Neural cell (in vitro differentiated cells): ENCODE measurements around the gene GPR158. TPM values are rescaled to one million over a fixed set of nuclear protein-coding genes. Genes with fewer than 3 reads are reported as not detected.

ENCODE experiments used
- H2AFZ ChIP-seq: fragments of 200-600, 300-800 bp; sonication (generic), shearing (Covaris generic); 2 replicates; pipeline ENCODE4 v1.6.0; 2014; ENCODE audit warnings: low read depth, mild to moderate bottlenecking, antibody characterized with exemption, low read length, moderate library complexity
- H3F3A ChIP-seq: fragments of 200-600 bp; shearing (Covaris generic); 2 replicates; pipeline ENCODE4 v1.6.1; 2016; ENCODE audit warnings: mild to moderate bottlenecking, moderate library complexity, mixed read lengths, antibody characterized with exemption, low read length; ENCODE audit not compliant: insufficient read depth, poor library complexity, severe bottlenecking
- H3K27ac ChIP-seq: fragments of 200-600, 300-800 bp; sonication (generic), shearing (Covaris generic); 2 replicates; pipeline ENCODE4 v1.5.1; 2014; ENCODE audit warnings: mild to moderate bottlenecking, low read length, moderate library complexity
- H3K27me3 ChIP-seq: fragments of 300-800, 200-600 bp; sonication (generic), shearing (Covaris generic); 2 replicates; pipeline ENCODE4 v1.6.0; 2014; ENCODE audit warnings: mild to moderate bottlenecking, low read depth, low read length, moderate library complexity; ENCODE audit not compliant: insufficient read depth
- H3K36me3 ChIP-seq: fragments of 300-800, 200-600 bp; sonication (generic), shearing (Covaris generic); 2 replicates; pipeline ENCODE4 v1.5.1; 2014; ENCODE audit warnings: mild to moderate bottlenecking, antibody characterized with exemption, low read length, moderate library complexity; ENCODE audit not compliant: insufficient read depth
- H3K4me2 ChIP-seq: fragments of 300-800, 200-600 bp; sonication (generic), shearing (Covaris generic); 2 replicates; pipeline ENCODE4 v1.6.0; 2014; ENCODE audit warnings: mild to moderate bottlenecking, low read length
- H3K4me3 ChIP-seq: fragments of 300-800, 200-600 bp; sonication (generic), shearing (Covaris generic); 2 replicates; pipeline ENCODE4 v1.5.1; 2014; ENCODE audit warnings: mild to moderate bottlenecking, low read length, moderate library complexity
- H3K79me2 ChIP-seq: fragments of 200-600 bp; shearing (Covaris generic); replicated peaks from 2 replicates; pipeline ENCODE4 v1.6.0; 2014; ENCODE audit warnings: mild to moderate bottlenecking, low read length, moderate library complexity; ENCODE audit not compliant: insufficient read depth
- H3K9ac ChIP-seq: fragments of 300-800, 200-600 bp; sonication (generic), shearing (Covaris generic); 2 replicates; pipeline ENCODE4 v1.6.1; 2016; ENCODE audit warnings: mild to moderate bottlenecking, low read length, mixed read lengths
- H3K9me2 ChIP-seq: fragments of 200-600 bp; shearing (Covaris generic); 2 replicates; pipeline ENCODE4 v1.6.1; 2016; ENCODE audit warnings: mild to moderate bottlenecking, low read length, mixed read lengths; ENCODE audit not compliant: insufficient read depth
- H3K9me3 ChIP-seq: fragments of 200-600, 300-800 bp; sonication (generic), shearing (Covaris generic); 2 replicates; pipeline ENCODE4 v1.6.1; 2016; ENCODE audit warnings: mild to moderate bottlenecking, mixed run types, low read length, moderate library complexity, mixed read lengths
- H4K20me1 ChIP-seq: fragments of 200-600 bp; shearing (Covaris generic); 2 replicates; pipeline ENCODE4 v1.6.1; 2016; ENCODE audit warnings: mild to moderate bottlenecking, mixed run types; ENCODE audit not compliant: insufficient read depth
- CTCF ChIP-seq: fragments of 450-650 bp; IDR thresholded peaks from 2 replicates; pipeline ENCODE4 v1.5.1; 2014; ENCODE audit warnings: antibody characterized with exemption, mild to moderate bottlenecking, moderate library complexity; ENCODE audit not compliant: poor library complexity, severe bottlenecking
- EP300 ChIP-seq: fragments of 450-650 bp; conservative IDR thresholded peaks from 2 replicates; pipeline ENCODE4 v1.6.1; 2014; ENCODE audit warnings: antibody characterized with exemption, mild to moderate bottlenecking, moderate library complexity; ENCODE audit not compliant: poor library complexity, severe bottlenecking
- EZH2 ChIP-seq: fragments of 200-600, 300-800 bp; shearing (Covaris generic), sonication (generic); IDR thresholded peaks from 2 replicates; pipeline ENCODE4 v1.6.1; 2014; ENCODE audit warnings: antibody characterized with exemption, low read length, borderline replicate concordance, mild to moderate bottlenecking; ENCODE audit not compliant: insufficient read depth, poor library complexity, severe bottlenecking
- MXI1 ChIP-seq: fragments of 450-650 bp; conservative IDR thresholded peaks from 2 replicates; pipeline ENCODE4 v1.6.1; 2014; ENCODE audit warnings: antibody characterized with exemption, mild to moderate bottlenecking; ENCODE audit not compliant: poor library complexity, severe bottlenecking
- POLR2AphosphoS5 ChIP-seq: IDR thresholded peaks from 2 replicates; pipeline ENCODE4 v1.6.1; 2012
- RAD21 ChIP-seq: fragments of 450-650 bp; conservative IDR thresholded peaks from 2 replicates; pipeline ENCODE4 v1.6.1; 2014; ENCODE audit warnings: antibody characterized with exemption, mild to moderate bottlenecking, moderate library complexity
- SMC3 ChIP-seq: fragments of 450-650 bp; conservative IDR thresholded peaks from 2 replicates; pipeline ENCODE4 v1.6.1; 2014; ENCODE audit warnings: antibody characterized with exemption, mild to moderate bottlenecking, moderate library complexity; ENCODE audit not compliant: poor library complexity
- TAF1 ChIP-seq: IDR thresholded peaks from 2 replicates; pipeline ENCODE4 v1.6.1; 2012; ENCODE audit warnings: low read depth
- polyA plus RNA-seq: library from polyadenylated mRNA; depleted of rRNA; stranded (reverse); fragments of >200 nt; gene quantifications from 2 replicates; pipeline ENCODE4 v1.2.3, GENCODE V29; 2014

The GPR158 gene
- polyA plus RNA-seq, 1 donor from 2014 or later = 2.1 TPM

- Histone ChIP-seq H3F3A (no peaks in the 10 kb centered on the region), H3K79me2 (no peaks in the 10 kb centered on the region), H3K36me3 (no peaks in the 10 kb centered on the region), H3K9me3 (no peaks in the 10 kb centered on the region), H3K4me3 (no peak overlapping the region), H4K20me1 (no peaks in the 10 kb centered on the region), H2AFZ (no peak overlapping the region), H3K9me2 (no peaks in the 10 kb centered on the region), H3K9ac (no peak overlapping the region), H3K27me3 (peaks cover 22% of the 10 kb centered on the region), H3K27ac (no peak overlapping the region), H3K4me2 (no peak overlapping the region)
- no peak for TF ChIP-seq EZH2
Measured at GRCh38 chr10:25169740-25170139, 5.1 kb upstream of the GPR158 start.

- Histone ChIP-seq H3K4me2 (no peak overlapping the region), H4K20me1 (no peaks in the 10 kb centered on the region), H2AFZ (no peak overlapping the region), H3K4me3 (no peak overlapping the region), H3K9ac (no peak overlapping the region), H3K27ac (no peak overlapping the region), H3F3A (no peaks in the 10 kb centered on the region), H3K27me3 (peaks cover 31% of the 10 kb centered on the region), H3K9me2 (no peaks in the 10 kb centered on the region), H3K79me2 (no peaks in the 10 kb centered on the region), H3K9me3 (no peaks in the 10 kb centered on the region), H3K36me3 (no peaks in the 10 kb centered on the region)
- TF ChIP-seq SMC3 (no peak), RAD21 (no peak)
Measured at GRCh38 chr10:25170627-25171026, 4.2 kb upstream of the GPR158 start.

GRCh38 chr10:25175527-25176420 is 973 bp downstream of the GPR158 start:
- Histone ChIP-seq H3K9me3 (no peaks in the 10 kb centered on the region), H3K9me2 (no peaks in the 10 kb centered on the region), H2AFZ (no peak overlapping the region), H3K9ac (peak overlapping the region; percentile 74), H4K20me1 (no peaks in the 10 kb centered on the region), H3K27ac (no peak overlapping the region), H3K27me3 (peaks cover 62% of the 10 kb centered on the region), H3K4me3 (peak overlapping the region; percentile 78), H3K4me2 (peak overlapping the region; percentile 72), H3K36me3 (no peaks in the 10 kb centered on the region), H3F3A (no peaks in the 10 kb centered on the region), H3K79me2 (no peaks in the 10 kb centered on the region)
- TF ChIP-seq CTCF (peak; percentile 15), POLR2AphosphoS5 (no peak), RAD21 (no peak), SMC3 (no peak)

- H3K9ac ChIP-seq = peak overlapping the region; percentile 74
- peak overlapping the region; percentile 72 for H3K4me2 ChIP-seq
- no peaks in the 10 kb centered on the region for H3K9me3 ChIP-seq
- no peaks in the 10 kb centered on the region for H3K9me2 ChIP-seq
- no peaks in the 10 kb centered on the region for H4K20me1 ChIP-seq
- H3K27ac ChIP-seq = no peak overlapping the region
- H3K4me3 ChIP-seq = peak overlapping the region; percentile 78
- no peak overlapping the region for H2AFZ ChIP-seq
- H3K79me2 ChIP-seq = no peaks in the 10 kb centered on the region
- no peaks in the 10 kb centered on the region for H3K36me3 ChIP-seq
- H3K27me3 ChIP-seq = peaks cover 61% of the 10 kb centered on the region
- H3F3A ChIP-seq = no peaks in the 10 kb centered on the region
- TF ChIP-seq EZH2 (no peak), EP300 (no peak), MXI1 (no peak), RAD21 (no peak), POLR2AphosphoS5 (no peak), CTCF (no peak), TAF1 (no peak), SMC3 (no peak)
Measured at GRCh38 chr10:25176421-25176968, 1.7 kb downstream of the GPR158 start.
